Activated gamma-delta T cell treated with Interleukin-2 at 50 U/mL for 16 hours (primary cell): ENCODE data around the gene KLF13.

Experiments
- DNase-seq: peaks from one replicate; pipeline ENCODE4 v3.0.0-alpha.2; 2020

The KLF13 gene

GRCh38 chr15:31317421-31318327 lies 9.0 kb upstream of the KLF13 start:
- no peak for DNase-seq

GRCh38 chr15:31318429-31318828 lies 8.2 kb upstream of the KLF13 start:
- no peak for DNase-seq

DNA sequence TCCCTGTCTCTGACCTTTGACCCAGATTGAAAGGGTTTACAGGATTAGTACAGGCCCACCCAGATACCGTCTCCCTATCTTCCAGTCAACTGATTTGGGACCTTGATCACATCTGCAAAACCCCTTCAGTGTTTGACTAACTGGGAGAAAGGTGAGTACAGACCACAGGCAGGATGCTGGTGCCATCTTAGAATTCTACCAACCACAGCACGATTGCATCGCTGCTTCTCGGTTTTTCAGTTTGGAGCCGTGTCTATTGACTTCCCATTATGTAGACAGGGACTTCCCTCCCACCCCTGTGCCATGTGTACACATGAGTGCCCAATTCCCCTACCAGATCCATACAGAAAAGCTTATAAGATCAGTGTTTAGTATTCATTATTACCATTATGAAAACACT lies 6.6 kb upstream of the KLF13 start:
- DNase-seq: no peak

DNA sequence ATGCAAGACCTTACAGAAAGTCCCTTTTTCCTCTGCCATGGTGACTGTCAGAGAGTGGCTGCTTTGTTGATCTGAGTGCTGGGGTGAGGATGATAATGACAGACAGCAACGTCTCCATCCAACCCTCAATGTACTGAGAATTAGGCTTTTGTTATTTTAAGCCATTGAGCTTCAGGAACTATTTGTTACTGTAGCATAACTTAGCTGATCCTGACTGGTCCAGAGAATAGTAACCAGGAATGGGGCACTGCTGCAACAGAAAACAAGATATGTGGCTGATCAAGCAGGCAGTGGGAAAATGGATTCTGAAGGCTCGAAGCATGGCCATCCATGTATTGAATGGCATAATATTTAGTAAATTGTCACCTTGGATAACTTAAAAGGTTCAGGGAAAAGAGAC lies 5.2 kb upstream of the KLF13 start:
- DNase-seq: no peak

DNA sequence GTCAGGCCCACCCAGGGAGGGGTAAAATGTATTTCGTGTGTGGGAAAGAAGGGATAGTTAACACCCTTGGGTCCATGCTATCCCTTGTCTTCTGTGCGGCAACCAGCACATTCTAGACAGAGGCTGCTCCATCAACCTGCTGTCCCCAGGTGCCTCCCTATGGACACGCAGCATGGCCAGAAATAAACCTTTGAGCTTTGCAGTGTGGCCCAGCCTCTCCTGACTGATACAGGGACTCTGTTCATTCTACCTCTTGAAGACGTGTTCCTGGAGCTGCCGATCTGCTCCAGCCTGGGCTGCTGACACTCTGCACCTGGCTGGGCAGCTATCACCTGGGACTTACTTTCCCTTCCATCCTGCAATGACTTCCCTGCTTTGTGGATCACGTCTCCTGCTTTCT lies 4.1 kb upstream of the KLF13 start:
- no peak for DNase-seq

- no peak for DNase-seq
These were observed 3.0 kb upstream of the KLF13 start for GRCh38 chr15:31323627-31324026.

GRCh38 chr15:31324186-31324585 lies 2.4 kb upstream of the KLF13 start:
- no peak for DNase-seq

DNA sequence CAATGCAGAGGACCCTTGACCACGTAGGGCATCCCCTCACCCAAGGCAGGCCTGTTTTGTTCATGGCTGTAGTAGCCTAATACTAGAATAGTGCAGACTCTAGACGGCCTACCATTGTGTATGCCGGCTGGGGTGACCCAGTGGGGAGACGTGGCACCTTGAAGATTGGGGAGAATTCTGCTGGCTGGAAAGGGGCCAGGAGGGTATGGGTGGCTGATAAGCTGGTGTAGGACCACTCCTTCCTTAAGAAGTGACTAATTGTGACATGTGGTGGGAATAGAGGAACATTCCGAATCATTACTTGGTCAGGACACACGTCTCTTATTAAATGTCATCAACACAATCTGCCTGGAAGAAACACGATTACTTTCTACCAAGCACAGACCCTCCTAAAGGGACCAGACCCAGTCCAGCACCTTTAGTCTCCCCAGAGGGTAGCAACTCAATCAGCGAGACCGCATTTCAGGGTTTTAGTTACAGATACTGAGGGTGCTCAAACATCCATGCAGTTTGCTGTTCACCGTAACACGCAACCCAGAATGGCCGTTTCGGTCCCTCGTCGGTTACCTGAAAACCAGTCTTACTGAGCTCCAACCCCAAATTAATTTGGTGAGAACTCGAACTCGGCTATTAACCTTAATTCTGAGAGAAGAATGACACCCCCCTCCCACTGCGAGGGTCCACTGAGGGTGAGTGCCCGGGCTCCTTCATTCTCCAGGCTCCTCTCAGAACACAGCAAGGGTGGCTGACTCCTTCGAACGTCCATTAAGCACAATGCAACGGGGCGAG lies 1.6 kb upstream of the KLF13 start:
- DNase-seq: no peak

DNA sequence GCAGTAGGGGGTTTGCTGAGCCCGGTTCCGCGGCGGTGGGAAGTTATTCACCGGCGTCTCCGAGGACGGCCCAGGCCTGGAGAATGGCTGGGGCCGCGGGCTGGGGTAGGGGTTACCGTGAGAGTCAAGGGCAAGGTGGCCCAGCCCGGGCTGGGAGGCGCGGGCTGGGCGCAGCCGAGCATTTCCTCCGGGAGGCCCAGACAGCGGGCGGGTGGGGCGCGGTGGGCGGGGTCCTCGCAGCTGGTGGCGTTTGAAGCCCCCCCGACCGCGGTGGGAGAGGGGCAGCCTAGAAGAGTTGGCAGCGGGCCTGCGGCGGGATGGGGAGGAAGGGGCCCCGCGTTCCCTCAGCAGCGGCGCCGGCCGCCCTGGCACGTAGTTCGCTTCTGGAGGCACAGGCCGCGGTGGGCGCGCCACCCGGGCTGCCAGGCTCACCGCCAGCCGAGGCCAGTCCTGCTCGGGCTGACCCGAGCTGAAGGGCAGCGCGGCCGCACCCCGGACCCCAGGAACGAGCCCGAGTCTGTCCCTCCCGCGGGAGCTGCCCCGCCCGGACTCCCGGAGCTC lies 960 bp upstream of the KLF13 start:
- peak; percentile 74 for DNase-seq

- DNase-seq: peak; percentile 70
These were observed 437 bp downstream of the KLF13 start for GRCh38 chr15:31326875-31327668.

DNA sequence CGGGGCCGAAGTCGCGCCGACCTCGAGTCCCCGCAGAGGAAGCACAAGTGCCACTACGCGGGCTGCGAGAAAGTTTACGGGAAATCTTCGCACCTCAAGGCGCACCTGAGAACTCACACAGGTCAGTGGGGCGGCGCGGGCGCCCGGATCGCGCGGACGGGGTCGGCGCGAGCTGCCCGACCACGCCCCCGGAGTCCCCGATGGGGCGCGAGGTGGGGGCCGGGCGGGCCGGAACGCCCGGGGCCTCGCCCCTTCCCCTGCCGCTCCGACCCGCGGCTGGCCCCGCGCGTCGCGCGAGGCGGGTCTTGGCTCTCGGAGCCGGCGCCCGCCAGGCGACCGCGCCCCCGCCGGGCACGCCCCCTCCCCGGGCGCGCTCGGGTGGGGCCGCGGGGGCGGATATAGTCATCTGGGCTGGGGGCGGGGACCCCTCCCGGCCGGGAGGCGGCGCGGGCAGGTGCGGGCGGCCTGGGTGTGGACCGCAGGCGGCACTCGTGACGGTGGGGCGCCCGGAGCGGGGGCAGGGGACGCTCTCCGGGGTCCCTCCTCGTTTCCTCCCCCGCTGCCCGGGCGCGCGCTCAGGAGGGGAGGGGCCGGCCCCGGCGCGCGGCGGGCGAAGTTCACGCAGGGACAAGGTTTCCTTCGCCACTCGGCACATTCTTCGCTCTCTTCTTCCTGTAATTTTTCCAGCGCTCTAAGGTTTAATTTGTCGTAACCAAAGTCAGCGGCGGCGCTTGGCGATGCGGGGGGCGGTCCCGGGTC lies 1.2 kb downstream of the KLF13 start:
- peak; percentile 77 for DNase-seq

GRCh38 chr15:31328428-31328968 lies 1.9 kb downstream of the KLF13 start:
- DNase-seq: peak; percentile 61

- peak; percentile 40 for DNase-seq
These were observed 2.5 kb downstream of the KLF13 start for GRCh38 chr15:31328969-31329639.

- no peak for DNase-seq
These were observed 3.0 kb downstream of the KLF13 start for GRCh38 chr15:31329640-31330010.

DNA sequence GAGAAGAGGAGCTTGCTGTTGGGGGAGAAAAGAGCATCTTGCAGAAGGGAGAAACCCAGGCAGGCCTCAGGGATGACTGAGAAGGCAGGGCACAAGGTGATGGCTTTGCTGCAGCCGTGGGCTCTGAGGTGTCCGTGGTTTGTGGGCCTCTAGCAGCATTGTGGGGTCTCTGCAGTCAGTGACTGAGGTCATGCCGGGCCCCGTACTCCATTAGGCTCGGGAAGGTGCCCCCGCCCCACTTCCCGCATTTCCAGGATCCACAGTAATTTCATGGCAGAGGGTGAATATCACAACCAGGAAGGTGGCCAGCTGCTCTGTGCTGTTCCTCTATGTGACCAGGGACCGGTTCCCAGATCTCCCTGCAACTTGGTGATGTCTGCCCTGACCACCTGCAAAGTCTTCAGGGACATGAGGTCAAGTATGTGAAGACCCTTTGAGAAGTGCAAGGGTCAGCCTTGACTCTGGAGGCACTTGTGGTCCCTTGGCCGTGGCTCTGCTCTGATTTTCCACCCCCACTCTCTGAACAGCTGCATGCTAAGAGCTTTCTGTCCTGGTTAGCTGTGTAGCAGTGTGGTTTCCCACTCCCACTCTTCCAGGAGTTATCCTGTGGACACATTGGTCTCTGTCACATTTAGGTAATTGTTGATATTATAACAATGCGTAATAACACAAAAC lies 3.6 kb downstream of the KLF13 start:
- no peak for DNase-seq

DNA sequence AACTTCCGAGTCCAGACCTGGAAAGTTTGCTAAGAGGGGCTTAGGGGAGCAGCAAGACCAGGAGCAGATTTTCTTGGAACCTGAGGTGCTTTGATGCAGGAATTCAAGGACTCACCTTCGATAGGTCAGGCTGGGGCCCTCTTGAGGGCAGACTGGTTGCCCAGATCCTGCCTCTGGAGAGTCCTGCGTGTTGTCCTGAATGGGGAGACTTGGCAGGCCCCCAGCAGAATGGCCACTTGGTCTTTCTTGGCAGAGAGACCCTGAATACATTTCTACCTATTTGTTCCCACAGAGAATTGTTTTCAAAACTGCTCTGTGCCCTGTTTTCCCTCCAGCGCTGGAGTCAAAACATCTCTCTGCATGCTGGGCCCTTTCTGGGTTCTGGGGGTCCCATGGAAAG lies 4.2 kb downstream of the KLF13 start:
- DNase-seq: no peak

DNA sequence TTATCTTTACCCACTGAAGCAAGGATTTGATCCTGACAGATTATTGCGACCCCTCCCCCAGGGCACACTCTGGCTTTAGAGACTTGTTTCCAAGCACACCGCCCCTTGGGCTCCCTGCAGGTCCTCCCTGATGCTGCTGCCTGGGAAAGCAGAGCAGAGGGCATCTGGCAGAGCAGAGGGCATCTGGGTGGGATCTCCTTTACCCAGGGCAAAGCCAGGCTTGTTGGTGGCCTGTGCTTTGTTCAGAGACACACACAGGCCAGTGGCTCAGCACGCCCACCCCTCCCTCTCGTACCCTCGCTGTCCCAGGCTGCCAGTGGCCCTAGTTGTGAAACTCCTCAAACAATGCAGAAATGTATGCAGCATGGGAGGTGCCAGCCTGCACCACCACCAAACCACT lies 4.8 kb downstream of the KLF13 start:
- DNase-seq: no peak

- DNase-seq: no peak
These were observed 5.5 kb downstream of the KLF13 start for GRCh38 chr15:31332020-31332680.

GRCh38 chr15:31332681-31333071 lies 6.0 kb downstream of the KLF13 start:
- DNase-seq: no peak

DNA sequence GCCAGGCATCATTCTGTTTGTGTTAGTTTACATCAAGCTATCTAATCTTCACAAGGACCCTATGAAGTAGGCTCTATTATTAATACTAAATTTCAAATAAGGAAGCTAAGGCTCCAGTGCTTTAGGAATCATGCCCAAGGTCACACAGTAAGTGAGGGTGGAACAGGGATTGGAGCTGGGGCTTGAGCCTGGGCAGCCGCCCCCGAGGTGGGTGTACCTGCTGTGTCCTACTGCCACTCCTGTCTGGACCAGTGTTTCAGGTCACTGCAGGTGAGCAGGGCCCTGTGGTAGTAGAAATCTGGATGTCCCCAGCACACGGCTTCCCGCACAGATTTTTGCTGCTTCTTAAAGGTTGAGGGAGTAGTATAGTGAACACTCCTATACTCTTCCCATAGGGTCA lies 6.5 kb downstream of the KLF13 start:
- DNase-seq: no peak
